K562 (cell line): ENCODE data around the gene ODF2. TPM values are rescaled to one million over a fixed set of nuclear protein-coding genes. Genes with fewer than 3 reads are reported as not detected.

Experiments
- ATAC-seq: fragments of 200-7000 bp; cut with Tn5 transposase; 3 replicates; pipeline ENCODE4 v1.9.1; 2020; ENCODE audit warnings: moderate library complexity
- BruUV-seq: library from RNA; stranded (reverse); fragments of 400-500 nt; replicated peaks from 2 replicates; lab custom pipeline; 2021; lab: Mats Ljungman, UMichigan
- CTCF ChIA-PET: fragments of 300-600 bp; formaldehyde crosslinking; extraction: SDS; loops from one replicate; lab custom pipeline; 2021; ENCODE audit warnings: low intra/inter-chr PET ratio; lab: Yijun Ruan, JAX
- POLR2A ChIA-PET: fragments of 300-600, 350-650 bp; sonication (Branson Sonifier 250); formaldehyde crosslinking; extraction: SDS; loops from one replicate; lab custom pipeline; 2021; ENCODE audit warnings: antibody characterized with exemption, inconsistent platforms; lab: Yijun Ruan, JAX
- DNase-seq, 4 experiments: peaks; one replicate each; pipeline versions ENCODE4 v3.0.0 to v3.0.0-alpha.2; 2011 to 2018; ENCODE audit warnings: low spot score in 3 of 4, mixed read lengths in 3 of 4; ENCODE audit errors: extremely low read depth in 1 of 4
- FAIRE-seq: peaks from 2 replicates; lab custom pipeline; 2011; peaks lifted over from hg19 to GRCh38; lab: Jason Lieb, UNC
- H2AFZ ChIP-seq: 2 replicates; pipeline ENCODE4 v1.6.0; 2011; ENCODE audit warnings: low read depth, low read length, control low read depth, inconsistent platforms
- H3K27ac ChIP-seq: fragments of 200-600 bp; 3 replicates; pipeline ENCODE4 v1.8.0; 2011; ENCODE audit warnings: low read depth, mild to moderate bottlenecking, control low read depth, inconsistent platforms, low read length, moderate library complexity, mixed read lengths; ENCODE audit errors: extremely low read depth
- H3K27me3 ChIP-seq, 2 experiments: fragments of 300-600 bp in 1 of 2; 2 replicates in 1 of 2; 3 replicates in 1 of 2; pipeline versions ENCODE4 v1.6.0 to v1.8.0; 2011; ENCODE audit warnings: inconsistent platforms in 2 of 2, low read length in 2 of 2, mild to moderate bottlenecking in 1 of 2, mixed read lengths in 1 of 2, moderate library complexity in 1 of 2; ENCODE audit not compliant: control insufficient read depth in 2 of 2, insufficient read depth in 2 of 2
- H3K36me3 ChIP-seq: fragments of 300-600 bp; 3 replicates; pipeline ENCODE4 v1.8.0; 2011; ENCODE audit warnings: mild to moderate bottlenecking, low read length, inconsistent platforms; ENCODE audit not compliant: control insufficient read depth, insufficient read depth
- H3K4me1 ChIP-seq, 2 experiments: fragments of 200-600 bp in 1 of 2; replicated peaks in 1 of 2; 2 replicates in 1 of 2; 3 replicates in 1 of 2; pipeline versions ENCODE4 v1.5.1 to v1.8.0; 2011; ENCODE audit warnings: inconsistent platforms in 2 of 2, low read length in 2 of 2, mild to moderate bottlenecking in 1 of 2, mixed read lengths in 1 of 2, moderate library complexity in 1 of 2; ENCODE audit not compliant: control insufficient read depth in 2 of 2, insufficient read depth in 2 of 2
- H3K4me2 ChIP-seq: 2 replicates; pipeline ENCODE4 v1.6.1; 2011; ENCODE audit warnings: low read length, control low read depth, inconsistent platforms, mixed read lengths; ENCODE audit not compliant: insufficient read depth
- H3K4me3 ChIP-seq: fragments of 200-600 bp; sonication (generic), shearing (Covaris generic); 2 replicates; pipeline ENCODE4 v1.5.1; 2016; ENCODE audit warnings: control low read depth, inconsistent platforms
- H3K79me2 ChIP-seq: fragments of 200-600 bp; 3 replicates; pipeline ENCODE4 v1.8.0; 2011; ENCODE audit warnings: low read length, inconsistent platforms; ENCODE audit not compliant: control insufficient read depth, insufficient read depth
- H3K9ac ChIP-seq, 2 experiments: 2 replicates each; pipeline versions ENCODE4 v1.6.0 to v1.6.1; 2011; ENCODE audit warnings: low read depth in 2 of 2, low read length in 2 of 2, control low read depth in 1 of 2, inconsistent platforms in 1 of 2, mild to moderate bottlenecking in 1 of 2, mixed read lengths in 1 of 2; ENCODE audit not compliant: insufficient read depth in 1 of 2
- H3K9me1 ChIP-seq: one replicate; pipeline ENCODE4 v1.6.0; 2011; ENCODE audit warnings: inconsistent platforms, mild to moderate bottlenecking, low read length, moderate library complexity; ENCODE audit not compliant: control insufficient read depth, insufficient read depth
- H3K9me3 ChIP-seq: replicated peaks from 2 replicates; pipeline ENCODE4 v1.5.1; 2011; ENCODE audit warnings: low read depth, low read length, inconsistent platforms; ENCODE audit not compliant: control insufficient read depth, insufficient read depth
- H4K20me1 ChIP-seq: replicated peaks from 2 replicates; pipeline ENCODE4 v1.6.1; 2011; ENCODE audit warnings: low read length, inconsistent platforms, mixed read lengths; ENCODE audit not compliant: control insufficient read depth, insufficient read depth
- CREB3 ChIP-seq: fragments of 450-650 bp; conservative IDR thresholded peaks from 2 replicates; pipeline ENCODE4 v1.6.1; 2016; ENCODE audit warnings: missing genetic modification characterization, low read depth, mild to moderate bottlenecking, missing compliant biosample characterization, moderate library complexity
- HDAC2 ChIP-seq: fragments of 450-650 bp; IDR thresholded peaks from 2 replicates; pipeline ENCODE4 v1.6.1; 2016; ENCODE audit warnings: mild to moderate bottlenecking
- KHSRP ChIP-seq: fragments of 450-650 bp; IDR thresholded peaks from 2 replicates; pipeline ENCODE4 v1.6.1; 2017
- L3MBTL2 ChIP-seq: fragments of 450-650 bp; IDR thresholded peaks from 2 replicates; pipeline ENCODE4 v1.6.1; 2016; ENCODE audit warnings: mild to moderate bottlenecking, moderate library complexity
- TAF15 ChIP-seq: fragments of 200-400 bp; formaldehyde crosslinking; IDR thresholded peaks from 2 replicates; pipeline ENCODE4 v1.6.1; 2017; ENCODE audit warnings: mild to moderate bottlenecking, low read depth, low read length, moderate library complexity
- TAF7 ChIP-seq: fragments of 450-650 bp; IDR thresholded peaks from 2 replicates; pipeline ENCODE4 v1.6.1; 2016; ENCODE audit warnings: missing genetic modification characterization, missing compliant biosample characterization
- TARDBP ChIP-seq: fragments of 450-650 bp; IDR thresholded peaks from 2 replicates; pipeline ENCODE4 v1.6.1; 2016
- TCF7 ChIP-seq: sonication (generic); IDR thresholded peaks from 2 replicates; pipeline ENCODE4 v1.6.1; 2016; ENCODE audit warnings: antibody characterized with exemption, borderline replicate concordance
- ZKSCAN3 ChIP-seq: fragments of 250-450 bp; sonication (Bioruptor Pico); IDR thresholded peaks from 2 replicates; pipeline ENCODE4 v1.4.0; 2020
- WGBS: fragments of 100-300 bp; shearing (Covaris generic); methylation state at CpG from one replicate; pipeline ENCODE4 v1.1.6; 2016; ENCODE audit warnings: low coverage, mixed read lengths; ENCODE audit not compliant: insufficient coverage; ENCODE audit errors: missing lambda C conversion rate; 5-methylcytosine and 5-hydroxymethylcytosine counted together
- in situ Hi-C: fragments of 300-500 bp; cut with MboI; formaldehyde crosslinking; loops from 4 replicates; pipeline ENCODE4 v1.15.0; 2018; ENCODE audit warnings: inconsistent platforms, mixed read lengths
- intact Hi-C: fragments of 100-400 bp; cut with micrococcal nuclease; formaldehyde crosslinking; loops from 2 replicates; pipeline ENCODE4 v1.14.2; 2022
- polyA plus RNA-seq, 8 experiments: library from polyadenylated mRNA; depleted of rRNA in 4 of 8; stranded (reverse) in 5 of 8; unstranded in 3 of 8; fragments of >200 nt; fragmentation: Nextera tagmentation in 2 of 8; fragmentation: Illumina TruSeq in 1 of 8; extraction: Ambion mirVana in 2 of 8; extraction: Trizol in 1 of 8; gene quantifications; 2 replicates each; pipeline versions ENCODE4 v1.2.1 to v1.2.3, GENCODE V29; 2011 to 2014; ENCODE audit warnings: inconsistent platforms in 1 of 8, missing spikeins in 1 of 8
- total RNA-seq, 7 experiments: library from RNA; depleted of rRNA in 6 of 7; stranded (reverse); fragments of >200 nt in 6 of 7; fragmentation: Illumina TruSeq in 2 of 7; extraction: Trizol in 2 of 7; gene quantifications; 2 replicates each; pipeline versions ENCODE4 v1.2.1 to v1.2.3, GENCODE V29; 2011 to 2021; ENCODE audit warnings: low replicate concordance in 1 of 7
- TF ChIP-seq, protein P1 (sequence below): IDR thresholded peaks from 2 replicates; pipeline ENCODE4 v1.6.1; 2011; ENCODE audit warnings: borderline replicate concordance, low read depth, mild to moderate bottlenecking, moderate library complexity, low read length; ENCODE audit not compliant: insufficient read depth, poor library complexity, severe bottlenecking
- TF ChIP-seq, protein P2 (sequence below): sonication (generic); IDR thresholded peaks from 2 replicates; pipeline ENCODE4 v1.6.1; 2016
- TF ChIP-seq, protein P3 (sequence below): fragments of 200-800 bp; sonication (Bioruptor generic); IDR thresholded peaks from 2 replicates; pipeline ENCODE4 v1.6.1; 2017; ENCODE audit warnings: missing genetic modification characterization, missing compliant biosample characterization
- TF ChIP-seq, protein P4 (sequence below): sonication (generic); formaldehyde crosslinking; IDR thresholded peaks from 2 replicates; pipeline ENCODE4 v1.8.0; 2022; ENCODE audit warnings: missing genetic modification reagents, mild to moderate bottlenecking, borderline replicate concordance
- TF ChIP-seq, protein P5 (sequence below): sonication (generic); formaldehyde crosslinking; IDR thresholded peaks from 2 replicates; pipeline ENCODE4 v1.8.1; 2023; ENCODE audit warnings: mild to moderate bottlenecking, missing genetic modification reagents

The ODF2 gene
- total and polyA plus RNA-seq, 9 of the 15 experiments (the other 6 are each of a cell fraction or from before 2014, with no cell fraction given): 16.5 to 83.2 (median 69.7) TPM

- H3K9ac ChIP-seq: no peak overlapping the region
- no peak overlapping the region for H3K4me3 ChIP-seq
- H3K27ac ChIP-seq: no peak overlapping the region
- POLR2A ChIA-PET: interaction anchor here (1.1 to 1.6 kb wide), 3 partner anchors 10 to 14 kb away, joined by 3 to 5 read pairs (median 4); no protein-coding TSS in a partner anchor
- BruUV-seq: no TSS peak
- 0 out of 2 replicates have a peak, but pooled peaks cover 3% of the 10 kb centered on the region for H4K20me1 ChIP-seq
- no peaks in the 10 kb centered on the region for H3K9me1 ChIP-seq
- H3K79me2 ChIP-seq: peaks cover 4% of the 10 kb centered on the region
- no peak overlapping the region for H2AFZ ChIP-seq
- DNase-seq (no peak), FAIRE-seq (no peak), ATAC-seq (no peak)
- peaks cover 72% of the 10 kb centered on the region for H3K36me3 ChIP-seq
- H3K27me3 ChIP-seq: no peaks in the 10 kb centered on the region
- peaks cover 1 to 11% of the 10 kb centered on the region in 2 experiments; a peak in 3 of 5 replicates for H3K4me1 ChIP-seq
- no peaks in the 10 kb centered on the region for H3K9me3 ChIP-seq
- in situ Hi-C loops (no loop called here), intact Hi-C loops (loop anchor here (5.0 to 10.0 kb wide), 2 partner anchors 52 to 115 kb away; partner anchors contain the start of gene SPTAN1)
- WGBS: 88% methylated on average over 13 of the region's 15 CpGs
- H3K4me2 ChIP-seq: no peak overlapping the region
- CTCF ChIA-PET: no interaction called here
- no peak for TF ChIP-seq TARDBP
- TF ChIP-seq L3MBTL2: no peak
- TF ChIP-seq, protein P1, sequence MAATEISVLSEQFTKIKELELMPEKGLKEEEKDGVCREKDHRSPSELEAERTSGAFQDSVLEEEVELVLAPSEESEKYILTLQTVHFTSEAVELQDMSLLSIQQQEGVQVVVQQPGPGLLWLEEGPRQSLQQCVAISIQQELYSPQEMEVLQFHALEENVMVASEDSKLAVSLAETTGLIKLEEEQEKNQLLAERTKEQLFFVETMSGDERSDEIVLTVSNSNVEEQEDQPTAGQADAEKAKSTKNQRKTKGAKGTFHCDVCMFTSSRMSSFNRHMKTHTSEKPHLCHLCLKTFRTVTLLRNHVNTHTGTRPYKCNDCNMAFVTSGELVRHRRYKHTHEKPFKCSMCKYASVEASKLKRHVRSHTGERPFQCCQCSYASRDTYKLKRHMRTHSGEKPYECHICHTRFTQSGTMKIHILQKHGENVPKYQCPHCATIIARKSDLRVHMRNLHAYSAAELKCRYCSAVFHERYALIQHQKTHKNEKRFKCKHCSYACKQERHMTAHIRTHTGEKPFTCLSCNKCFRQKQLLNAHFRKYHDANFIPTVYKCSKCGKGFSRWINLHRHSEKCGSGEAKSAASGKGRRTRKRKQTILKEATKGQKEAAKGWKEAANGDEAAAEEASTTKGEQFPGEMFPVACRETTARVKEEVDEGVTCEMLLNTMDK: no peak
- TF ChIP-seq, protein P2, sequence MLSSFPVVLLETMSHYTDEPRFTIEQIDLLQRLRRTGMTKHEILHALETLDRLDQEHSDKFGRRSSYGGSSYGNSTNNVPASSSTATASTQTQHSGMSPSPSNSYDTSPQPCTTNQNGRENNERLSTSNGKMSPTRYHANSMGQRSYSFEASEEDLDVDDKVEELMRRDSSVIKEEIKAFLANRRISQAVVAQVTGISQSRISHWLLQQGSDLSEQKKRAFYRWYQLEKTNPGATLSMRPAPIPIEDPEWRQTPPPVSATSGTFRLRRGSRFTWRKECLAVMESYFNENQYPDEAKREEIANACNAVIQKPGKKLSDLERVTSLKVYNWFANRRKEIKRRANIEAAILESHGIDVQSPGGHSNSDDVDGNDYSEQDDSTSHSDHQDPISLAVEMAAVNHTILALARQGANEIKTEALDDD: no peak
- TF ChIP-seq ZKSCAN3: no peak
- TF ChIP-seq, protein P3, sequence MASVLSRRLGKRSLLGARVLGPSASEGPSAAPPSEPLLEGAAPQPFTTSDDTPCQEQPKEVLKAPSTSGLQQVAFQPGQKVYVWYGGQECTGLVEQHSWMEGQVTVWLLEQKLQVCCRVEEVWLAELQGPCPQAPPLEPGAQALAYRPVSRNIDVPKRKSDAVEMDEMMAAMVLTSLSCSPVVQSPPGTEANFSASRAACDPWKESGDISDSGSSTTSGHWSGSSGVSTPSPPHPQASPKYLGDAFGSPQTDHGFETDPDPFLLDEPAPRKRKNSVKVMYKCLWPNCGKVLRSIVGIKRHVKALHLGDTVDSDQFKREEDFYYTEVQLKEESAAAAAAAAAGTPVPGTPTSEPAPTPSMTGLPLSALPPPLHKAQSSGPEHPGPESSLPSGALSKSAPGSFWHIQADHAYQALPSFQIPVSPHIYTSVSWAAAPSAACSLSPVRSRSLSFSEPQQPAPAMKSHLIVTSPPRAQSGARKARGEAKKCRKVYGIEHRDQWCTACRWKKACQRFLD (CRISPR knock-in tag): no peak
- no peak for TF ChIP-seq TCF7
- no peak for TF ChIP-seq TAF7
- no peak for TF ChIP-seq CREB3 (tag)
- no peak for TF ChIP-seq TAF15
- TF ChIP-seq, protein P4, sequence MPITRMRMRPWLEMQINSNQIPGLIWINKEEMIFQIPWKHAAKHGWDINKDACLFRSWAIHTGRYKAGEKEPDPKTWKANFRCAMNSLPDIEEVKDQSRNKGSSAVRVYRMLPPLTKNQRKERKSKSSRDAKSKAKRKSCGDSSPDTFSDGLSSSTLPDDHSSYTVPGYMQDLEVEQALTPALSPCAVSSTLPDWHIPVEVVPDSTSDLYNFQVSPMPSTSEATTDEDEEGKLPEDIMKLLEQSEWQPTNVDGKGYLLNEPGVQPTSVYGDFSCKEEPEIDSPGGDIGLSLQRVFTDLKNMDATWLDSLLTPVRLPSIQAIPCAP: no peak
- TF ChIP-seq KHSRP: no peak
- TF ChIP-seq, protein P5, sequence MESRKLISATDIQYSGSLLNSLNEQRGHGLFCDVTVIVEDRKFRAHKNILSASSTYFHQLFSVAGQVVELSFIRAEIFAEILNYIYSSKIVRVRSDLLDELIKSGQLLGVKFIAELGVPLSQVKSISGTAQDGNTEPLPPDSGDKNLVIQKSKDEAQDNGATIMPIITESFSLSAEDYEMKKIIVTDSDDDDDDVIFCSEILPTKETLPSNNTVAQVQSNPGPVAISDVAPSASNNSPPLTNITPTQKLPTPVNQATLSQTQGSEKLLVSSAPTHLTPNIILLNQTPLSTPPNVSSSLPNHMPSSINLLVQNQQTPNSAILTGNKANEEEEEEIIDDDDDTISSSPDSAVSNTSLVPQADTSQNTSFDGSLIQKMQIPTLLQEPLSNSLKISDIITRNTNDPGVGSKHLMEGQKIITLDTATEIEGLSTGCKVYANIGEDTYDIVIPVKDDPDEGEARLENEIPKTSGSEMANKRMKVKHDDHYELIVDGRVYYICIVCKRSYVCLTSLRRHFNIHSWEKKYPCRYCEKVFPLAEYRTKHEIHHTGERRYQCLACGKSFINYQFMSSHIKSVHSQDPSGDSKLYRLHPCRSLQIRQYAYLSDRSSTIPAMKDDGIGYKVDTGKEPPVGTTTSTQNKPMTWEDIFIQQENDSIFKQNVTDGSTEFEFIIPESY: no peak
- no peak for TF ChIP-seq HDAC2
Observed at GRCh38 chr9:128499920-128500319, 44.1 kb downstream of the ODF2 start.
